GM23248 (cell line): ENCODE results near the gene TLE4. TPM values are rescaled to one million over a fixed set of nuclear protein-coding genes. Genes with fewer than 3 reads are reported as not detected.

Source experiments
- DNase-seq: peaks from one replicate; pipeline ENCODE4 v3.0.0-alpha.2; 2015
- H2AFZ ChIP-seq: fragments of 200-600 bp; sonication (generic); 2 replicates; pipeline ENCODE4 v1.6.1; 2016; ENCODE audit warnings: antibody characterized with exemption
- H3F3A ChIP-seq: fragments of 200-600 bp; sonication (generic); 2 replicates; pipeline ENCODE4 v1.6.1; 2016; ENCODE audit warnings: mild to moderate bottlenecking, antibody characterized with exemption, mixed run types; ENCODE audit not compliant: insufficient read depth
- H3K27ac ChIP-seq: fragments of 200-600 bp; sonication (generic); 2 replicates; pipeline ENCODE4 v1.5.1; 2016; ENCODE audit warnings: mild to moderate bottlenecking
- H3K27me3 ChIP-seq: fragments of 200-600 bp; sonication (generic); replicated peaks from 2 replicates; pipeline ENCODE4 v1.6.1; 2016; ENCODE audit warnings: mild to moderate bottlenecking; ENCODE audit not compliant: insufficient read depth
- H3K36me3 ChIP-seq: fragments of 200-600 bp; sonication (generic); 2 replicates; pipeline ENCODE4 v1.6.1; 2016; ENCODE audit warnings: low read depth, mild to moderate bottlenecking
- H3K4me1 ChIP-seq: fragments of 200-600 bp; sonication (generic); 2 replicates; pipeline ENCODE4 v1.6.1; 2016; ENCODE audit warnings: mild to moderate bottlenecking; ENCODE audit not compliant: insufficient read depth
- H3K4me2 ChIP-seq: fragments of 200-600 bp; sonication (generic); one replicate; pipeline ENCODE4 v1.6.1; 2016; ENCODE audit warnings: mild to moderate bottlenecking; ENCODE audit not compliant: unreplicated experiment
- H3K4me3 ChIP-seq: fragments of 200-600 bp; sonication (generic); 2 replicates; pipeline ENCODE4 v1.5.1; 2016; ENCODE audit warnings: mild to moderate bottlenecking
- H3K79me2 ChIP-seq: fragments of 200-600 bp; sonication (generic); 2 replicates; pipeline ENCODE4 v1.6.1; 2016; ENCODE audit warnings: mild to moderate bottlenecking; ENCODE audit not compliant: insufficient read depth
- H3K9ac ChIP-seq: fragments of 200-600 bp; sonication (generic); 2 replicates; pipeline ENCODE4 v1.6.1; 2016; ENCODE audit warnings: mild to moderate bottlenecking
- H3K9me2 ChIP-seq: fragments of 200-600 bp; sonication (generic); 2 replicates; pipeline ENCODE4 v1.6.1; 2016; ENCODE audit warnings: mixed run types, mild to moderate bottlenecking, moderate library complexity; ENCODE audit not compliant: insufficient read depth
- H3K9me3 ChIP-seq: fragments of 200-600 bp; sonication (generic); one replicate; pipeline ENCODE4 v1.6.1; 2017; ENCODE audit warnings: low read depth
- H4K20me1 ChIP-seq: fragments of 200-600 bp; sonication (generic); 2 replicates; pipeline ENCODE4 v1.6.0; 2016; ENCODE audit not compliant: insufficient read depth
- EZH2 ChIP-seq: fragments of 200-600 bp; sonication (generic); IDR thresholded peaks from 2 replicates; pipeline ENCODE4 v1.6.1; 2018; ENCODE audit warnings: antibody characterized with exemption, mild to moderate bottlenecking; ENCODE audit not compliant: insufficient read depth, poor library complexity, severe bottlenecking
- EZH2phosphoT487 ChIP-seq: fragments of 200-600 bp; sonication (generic); IDR thresholded peaks from 2 replicates; pipeline ENCODE4 v1.6.1; 2018; ENCODE audit warnings: antibody characterized with exemption, moderate library complexity, mild to moderate bottlenecking, low read depth; ENCODE audit not compliant: insufficient read depth
- WGBS, 2 experiments: methylation state at CpG; one replicate each; pipeline ENCODE4 v1.1.6; 2015 to 2017; ENCODE audit warnings: low lambda C conversion rate in 2 of 2, low coverage in 1 of 2; ENCODE audit errors: missing lambda C conversion rate in 2 of 2; 5-methylcytosine and 5-hydroxymethylcytosine counted together
- in situ Hi-C: fragments of 300-500 bp; cut with MboI; formaldehyde crosslinking; loops from 2 replicates; pipeline ENCODE4 v1.15.0; 2020
- polyA plus RNA-seq: library from polyadenylated mRNA; unstranded; fragments of >200 nt; fragmentation: Nextera tagmentation; extraction: Ambion mirVana; gene quantifications from 2 replicates; pipeline ENCODE4 v1.2.1, GENCODE V29; 2016
- total RNA-seq: library from RNA; depleted of rRNA; stranded (reverse); fragments of >200 nt; shearing (Covaris generic); gene quantifications from 2 replicates; pipeline ENCODE4 v1.2.3, GENCODE V29; 2014

Gene TLE4
- total and polyA plus RNA-seq, 2 experiments from 2014 or later: 29.5 to 37.8 TPM

DNA sequence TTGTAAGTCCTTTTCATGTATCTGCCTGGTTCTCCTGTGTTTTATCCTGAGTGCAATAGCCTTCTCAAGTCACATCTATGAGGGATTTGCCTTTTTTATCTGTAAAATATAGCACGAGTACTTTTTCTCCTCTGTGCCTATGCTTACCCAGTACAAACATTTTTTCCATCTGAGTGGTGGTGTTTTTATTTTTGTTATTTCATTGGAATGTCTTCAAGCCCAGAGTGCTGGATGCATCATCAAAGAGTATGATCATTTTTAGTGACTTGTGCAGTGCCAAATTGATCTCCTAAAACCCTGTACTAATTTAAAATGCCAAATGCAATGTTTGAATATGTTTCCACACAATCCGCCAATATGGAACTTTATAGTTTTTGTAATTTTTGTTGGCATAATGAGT lies 86.1 kb downstream of the TLE4 start:
- in situ Hi-C loops: no loop called here
- H3F3A ChIP-seq: peaks cover 17% of the 10 kb centered on the region
- H3K79me2 ChIP-seq: 0 out of 2 replicates have a peak, but pooled peaks cover 7% of the 10 kb centered on the region
- peak overlapping the region; percentile 16 for H3K4me2 ChIP-seq
- H3K27ac ChIP-seq: peak overlapping the region; percentile 16; the same call in 1 of the 2 replicates
- no peak for TF ChIP-seq EZH2phosphoT487
- no peak for TF ChIP-seq EZH2
- no peak overlapping the region; the same call in 1 of the 2 replicates for H3K4me3 ChIP-seq
- peak; percentile 68 for DNase-seq
- no peak overlapping the region for H3K9ac ChIP-seq
- no peaks in the 10 kb centered on the region for H4K20me1 ChIP-seq
- H3K9me3 ChIP-seq: no peaks in the 10 kb centered on the region
- H2AFZ ChIP-seq: no peak overlapping the region
- no peaks in the 10 kb centered on the region for H3K27me3 ChIP-seq
- H3K36me3 ChIP-seq: peaks cover 5% of the 10 kb centered on the region; the same call in 1 of the 2 replicates
- WGBS, 2 experiments: 7 to 9% methylated on average over 2 of the region's 2 CpGs
- H3K4me1 ChIP-seq: peaks cover 24% of the 10 kb centered on the region
- H3K9me2 ChIP-seq: no peaks in the 10 kb centered on the region

- Histone ChIP-seq H3K4me3 (no peak overlapping the region), H2AFZ (no peak overlapping the region), H3F3A (peaks cover 23% of the 10 kb centered on the region), H3K9me2 (no peaks in the 10 kb centered on the region), H3K9me3 (no peaks in the 10 kb centered on the region), H3K4me1 (peaks cover 33% of the 10 kb centered on the region), H3K36me3 (no peaks in the 10 kb centered on the region), H3K9ac (no peak overlapping the region), H3K27ac (no peak overlapping the region), H3K79me2 (no peaks in the 10 kb centered on the region), H3K27me3 (no peaks in the 10 kb centered on the region), H4K20me1 (no peaks in the 10 kb centered on the region), H3K4me2 (no peak overlapping the region)
- no peak for DNase-seq
- in situ Hi-C loops: no loop called here
- TF ChIP-seq EZH2 (no peak), EZH2phosphoT487 (no peak)
- WGBS, 2 experiments: 92 to 98% methylated on average over 3 of the region's 3 CpGs
These were observed 87.2 kb downstream of the TLE4 start for GRCh38 chr9:79658926-79659325.

DNA sequence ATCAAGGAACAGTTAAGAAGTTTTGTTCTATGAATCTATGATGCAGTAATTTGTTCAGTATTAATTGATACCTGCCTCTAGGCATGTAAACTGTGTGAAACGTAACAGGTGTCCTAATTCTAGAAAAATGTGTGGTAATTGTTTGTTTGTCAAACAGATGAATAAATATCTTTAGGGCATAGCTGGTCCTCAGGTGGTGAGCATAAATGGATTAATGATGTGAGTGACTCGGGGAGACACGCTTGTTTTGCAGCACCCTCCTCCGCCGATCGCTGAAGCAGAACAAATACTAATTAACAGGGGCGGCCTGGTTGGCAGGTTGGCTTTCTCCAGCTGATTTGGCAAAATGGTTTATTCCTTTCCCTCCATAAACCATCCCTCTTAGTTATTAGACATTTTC lies 88.8 kb downstream of the TLE4 start:
- in situ Hi-C loops: no loop called here
- Histone ChIP-seq H3K36me3 (no peaks in the 10 kb centered on the region), H3K4me2 (no peak overlapping the region), H3K27ac (no peak overlapping the region), H3K4me3 (no peak overlapping the region), H2AFZ (no peak overlapping the region), H3K9me2 (no peaks in the 10 kb centered on the region), H4K20me1 (no peaks in the 10 kb centered on the region), H3K9ac (no peak overlapping the region), H3K9me3 (no peaks in the 10 kb centered on the region), H3K4me1 (peaks cover 50% of the 10 kb centered on the region), H3K79me2 (no peaks in the 10 kb centered on the region), H3K27me3 (no peaks in the 10 kb centered on the region), H3F3A (peaks cover 33% of the 10 kb centered on the region)
- 86 to 92% methylated on average over 7 of the region's 7 CpGs for WGBS, 2 experiments
- no peak for DNase-seq
- no peak for TF ChIP-seq EZH2phosphoT487
- TF ChIP-seq EZH2: no peak

- H2AFZ ChIP-seq: no peak overlapping the region
- peaks cover 33% of the 10 kb centered on the region for H3F3A ChIP-seq
- no peaks in the 10 kb centered on the region for H3K9me2 ChIP-seq
- no peak overlapping the region for H3K9ac ChIP-seq
- WGBS, 2 experiments: 97 to 98% methylated on average over 2 of the region's 2 CpGs
- no peak overlapping the region for H3K4me3 ChIP-seq
- no peaks in the 10 kb centered on the region for H4K20me1 ChIP-seq
- peaks cover 55% of the 10 kb centered on the region for H3K4me1 ChIP-seq
- H3K9me3 ChIP-seq: no peaks in the 10 kb centered on the region
- no peaks in the 10 kb centered on the region for H3K36me3 ChIP-seq
- DNase-seq: no peak
- no peak overlapping the region for H3K4me2 ChIP-seq
- in situ Hi-C loops: no loop called here
- no peaks in the 10 kb centered on the region for H3K27me3 ChIP-seq
- H3K79me2 ChIP-seq: 0 out of 2 replicates have a peak, but pooled peaks cover under 1% of the 10 kb centered on the region
- no peak overlapping the region; the same call in 1 of the 2 replicates for H3K27ac ChIP-seq
- TF ChIP-seq EZH2phosphoT487 (no peak), EZH2 (no peak)
These were observed 89.5 kb downstream of the TLE4 start for GRCh38 chr9:79661279-79661678.
